Vagina (tissue), 2 donors: ENCODE results near the gene DHX58. TPM values are rescaled to one million over a fixed set of nuclear protein-coding genes. Genes with fewer than 3 reads are reported as not detected.

Source experiments
- DNase-seq, 2 donors: peaks; one replicate each; pipeline ENCODE4 v3.0.0-alpha.2; 2017; ENCODE audit errors: extremely low spot score in 2 of 2
- H3K27ac ChIP-seq: fragments of 200-600 bp; sonication (generic); one replicate; pipeline ENCODE4 v1.5.1; 2019
- H3K27me3 ChIP-seq: fragments of 200-600 bp; sonication (generic); one replicate; pipeline ENCODE4 v1.5.1; 2019
- H3K36me3 ChIP-seq, 2 donors: fragments of 200-600 bp; sonication (generic); one replicate each; pipeline ENCODE4 v1.5.1; 2017 to 2019
- H3K4me1 ChIP-seq: fragments of 200-600 bp; sonication (generic); one replicate; pipeline ENCODE4 v1.5.1; 2019
- H3K4me3 ChIP-seq, 2 donors: fragments of 200-600 bp; sonication (generic); 1 replicate in 1 of 2; 2 replicates in 1 of 2; pipeline ENCODE4 v1.5.1; 2016 to 2019
- H3K9me3 ChIP-seq: fragments of 200-600 bp; sonication (generic); one replicate; pipeline ENCODE4 v1.5.1; 2019
- CTCF ChIP-seq, 3 experiments: fragments of 450-650 bp in 2 of 3; fragments of 200-600 bp in 1 of 3; sonication (generic) in 1 of 3; IDR thresholded peaks; one replicate each; pipeline ENCODE4 v1.5.1; 2017 to 2019; ENCODE audit warnings: antibody characterized with exemption in 3 of 3, mild to moderate bottlenecking in 2 of 3, moderate library complexity in 2 of 3
- POLR2A ChIP-seq, 2 donors: fragments of 450-650 bp; IDR thresholded peaks; one replicate each; pipeline ENCODE4 v1.6.1; 2017; ENCODE audit warnings: antibody characterized with exemption in 2 of 2, mild to moderate bottlenecking in 2 of 2, moderate library complexity in 2 of 2
- POLR2AphosphoS5 ChIP-seq, 2 donors: sonication (generic); formaldehyde crosslinking; IDR thresholded peaks; one replicate each; pipeline ENCODE4 v1.9.0; 2017; ENCODE audit warnings: antibody characterized with exemption in 2 of 2, mild to moderate bottlenecking in 2 of 2, low read depth in 1 of 2; ENCODE audit not compliant: insufficient read depth in 1 of 2
- intact Hi-C: fragments of 100-400 bp; cut with DNase I; formaldehyde crosslinking; loops from one replicate; pipeline ENCODE4 v1.15.1; 2023
- total RNA-seq: library from RNA; depleted of rRNA; stranded (reverse); fragments of >200 nt; gene quantifications from one replicate; pipeline ENCODE4 v1.2.3, GENCODE V29; 2016

The DHX58 gene
- total RNA-seq, 1 donor from 2014 or later = 8.1 TPM

- intact Hi-C loops = no loop called here
- no peak for DNase-seq
- H3K36me3 ChIP-seq = no peaks in the 10 kb centered on the region
These were observed 52.3 kb downstream of the DHX58 start for GRCh38 chr17:42060231-42060630.

GRCh38 chr17:42059815-42060214, 52.7 kb downstream of the DHX58 start:
- H3K4me1 ChIP-seq = no peaks in the 10 kb centered on the region
- no peaks in the 10 kb centered on the region for H3K27me3 ChIP-seq
- TF ChIP-seq CTCF (IDR thresholded peaks at IDR 0.05) (no peak), POLR2A (IDR thresholded peaks at IDR 0.05) (no peak), POLR2AphosphoS5 (IDR thresholded peaks at IDR 0.05; ENCODE audit: insufficient read depth in 1 of 2, low read depth in 1 of 2) (no peak)
- intact Hi-C loops = no loop called here
- no peak overlapping the region for H3K4me3 ChIP-seq
- H3K27ac ChIP-seq = no peak overlapping the region
- no peaks in the 10 kb centered on the region for H3K36me3 ChIP-seq
- DNase-seq = no peak
- no peaks in the 10 kb centered on the region for H3K9me3 ChIP-seq

More at GRCh38 chr17:42060231-42060630, 52.3 kb downstream of the DHX58 start:
- Histone ChIP-seq H3K9me3 (no peaks in the 10 kb centered on the region), H3K4me1 (no peaks in the 10 kb centered on the region), H3K27ac (no peak overlapping the region), H3K4me3 (no peak overlapping the region), H3K27me3 (no peaks in the 10 kb centered on the region)
- TF ChIP-seq POLR2AphosphoS5 (IDR thresholded peaks at IDR 0.05; ENCODE audit: insufficient read depth in 1 of 2, low read depth in 1 of 2) = no peak

GRCh38 chr17:42058063-42058462, 54.5 kb downstream of the DHX58 start:
- no peak for DNase-seq
- no peak overlapping the region for H3K27ac ChIP-seq
- no peaks in the 10 kb centered on the region for H3K4me1 ChIP-seq
- intact Hi-C loops = no loop called here
- H3K4me3 ChIP-seq = no peak overlapping the region
- no peaks in the 10 kb centered on the region for H3K27me3 ChIP-seq
- H3K36me3 ChIP-seq = no peaks in the 10 kb centered on the region
- H3K9me3 ChIP-seq = no peaks in the 10 kb centered on the region
- TF ChIP-seq POLR2A (IDR thresholded peaks at IDR 0.05) (no peak), POLR2AphosphoS5 (IDR thresholded peaks at IDR 0.05; ENCODE audit: insufficient read depth in 1 of 2, low read depth in 1 of 2) (no peak)

GRCh38 chr17:42056635-42057034, 55.9 kb downstream of the DHX58 start:
- H3K36me3 ChIP-seq = no peaks in the 10 kb centered on the region
- no peak overlapping the region for H3K4me3 ChIP-seq
- peaks cover 4% of the 10 kb centered on the region for H3K27me3 ChIP-seq
- TF ChIP-seq CTCF (IDR thresholded peaks at IDR 0.05) (no peak), POLR2AphosphoS5 (IDR thresholded peaks at IDR 0.05; ENCODE audit: insufficient read depth in 1 of 2, low read depth in 1 of 2) (no peak), POLR2A (IDR thresholded peaks at IDR 0.05) (no peak)
- H3K27ac ChIP-seq = no peak overlapping the region
- no peak for DNase-seq
- H3K9me3 ChIP-seq = no peaks in the 10 kb centered on the region
- no peaks in the 10 kb centered on the region for H3K4me1 ChIP-seq
- intact Hi-C loops = no loop called here

- TF ChIP-seq POLR2AphosphoS5 (IDR thresholded peaks at IDR 0.05; ENCODE audit: insufficient read depth in 1 of 2, low read depth in 1 of 2) (no peak), POLR2A (IDR thresholded peaks at IDR 0.05) (no peak), CTCF (IDR thresholded peaks at IDR 0.05) (no peak)
- Histone ChIP-seq H3K27me3 (peaks cover 4% of the 10 kb centered on the region), H3K9me3 (no peaks in the 10 kb centered on the region), H3K27ac (no peak overlapping the region), H3K4me1 (no peaks in the 10 kb centered on the region), H3K4me3 (no peak overlapping the region), H3K36me3 (no peaks in the 10 kb centered on the region)
- intact Hi-C loops = no loop called here
- DNase-seq = no peak
These were observed 57.0 kb downstream of the DHX58 start for GRCh38 chr17:42055496-42055895.

GRCh38 chr17:42055027-42055426, 57.5 kb downstream of the DHX58 start:
- intact Hi-C loops = no loop called here

More at GRCh38 chr17:42055027-42055426, 57.5 kb downstream of the DHX58 start:
- H3K36me3 ChIP-seq = no peaks in the 10 kb centered on the region
- no peaks in the 10 kb centered on the region for H3K9me3 ChIP-seq
- H3K4me1 ChIP-seq = peaks cover 3% of the 10 kb centered on the region
- no peak overlapping the region for H3K27ac ChIP-seq
- DNase-seq = no peak
- no peak for TF ChIP-seq POLR2AphosphoS5 (IDR thresholded peaks at IDR 0.05; ENCODE audit: insufficient read depth in 1 of 2, low read depth in 1 of 2)
- TF ChIP-seq POLR2A (IDR thresholded peaks at IDR 0.05) = no peak
- no peak for TF ChIP-seq CTCF (IDR thresholded peaks at IDR 0.05)
- H3K4me3 ChIP-seq = no peak overlapping the region
- peaks cover 4% of the 10 kb centered on the region for H3K27me3 ChIP-seq
